Upper lobe of right lung (tissue), 1 donor: ENCODE measurements around the gene AIMP1. TPM values are rescaled to one million over a fixed set of nuclear protein-coding genes. Genes with fewer than 3 reads are reported as not detected.

ENCODE experiments used
- ATAC-seq: fragments of 200-7000 bp; cut with Tn5 transposase; one replicate; pipeline ENCODE4 v1.9.1; 2020; ENCODE audit warnings: mild to moderate bottlenecking, moderate library complexity
- DNase-seq: peaks from one replicate; pipeline ENCODE4 v3.0.0-alpha.2; 2020
- H3K27ac ChIP-seq: fragments of 200-600 bp; one replicate; pipeline ENCODE4 v1.8.0; 2022
- H3K27me3 ChIP-seq: fragments of 200-600 bp; one replicate; pipeline ENCODE4 v1.8.0; 2022; ENCODE audit warnings: mild to moderate bottlenecking
- H3K36me3 ChIP-seq: fragments of 200-600 bp; one replicate; pipeline ENCODE4 v1.8.0; 2022
- H3K4me1 ChIP-seq: fragments of 200-600 bp; one replicate; pipeline ENCODE4 v1.8.0; 2022
- H3K4me3 ChIP-seq: fragments of 200-600 bp; one replicate; pipeline ENCODE4 v1.8.0; 2022; ENCODE audit warnings: mild to moderate bottlenecking
- H3K9me3 ChIP-seq: fragments of 200-600 bp; one replicate; pipeline ENCODE4 v1.8.0; 2022
- intact Hi-C: fragments of 100-400 bp; cut with DNase I; formaldehyde crosslinking; loops from one replicate; pipeline ENCODE4 v1.11.0; 2022
- total RNA-seq: library from RNA; stranded (reverse); fragmentation: NEBNext Ultra II Directional; extraction: Animal tissue kit (Norgen Biotek cat#: 25700); gene quantifications from one replicate; pipeline ENCODE4 v1.2.1, GENCODE V29; 2021
- TF ChIP-seq, protein P1 (sequence below): fragments of 200-600 bp; IDR thresholded peaks from one replicate; pipeline ENCODE4 v1.8.0; 2022; ENCODE audit warnings: antibody characterized with exemption
- donor health status: DM: no; HTN: yes; CAD: no; lungs with severe emphysema.

AIMP1 gene
- total RNA-seq, 1 donor from 2014 or later = 42.9 TPM

DNA sequence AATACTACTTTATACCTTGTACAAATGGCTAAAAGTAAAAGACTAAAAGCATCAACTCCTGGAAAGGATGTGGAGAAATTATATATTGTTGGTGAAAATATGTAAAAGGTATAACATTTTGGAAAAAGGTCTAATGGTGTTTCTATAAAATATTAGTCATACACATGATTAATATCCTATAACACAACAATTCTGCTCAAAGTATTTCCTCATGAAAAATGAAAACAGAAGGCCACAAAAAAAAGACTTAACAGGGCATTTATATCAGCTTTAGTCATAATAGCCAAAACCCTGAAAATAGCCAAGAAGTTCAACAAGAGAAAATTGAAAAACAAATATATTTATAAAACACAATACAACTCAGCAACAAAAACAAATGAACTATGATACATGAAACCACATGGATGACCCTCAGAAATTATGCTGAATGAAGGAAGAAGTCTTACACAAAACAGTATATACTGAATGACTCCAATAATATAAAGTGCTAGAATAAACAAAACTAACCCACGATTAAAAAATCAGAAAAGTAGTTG, 39.1 kb upstream of the AIMP1 start:
- ATAC-seq (no peak), DNase-seq (no peak)
- intact Hi-C loops = no loop called here
- Histone ChIP-seq H3K27me3 (no peaks in the 10 kb centered on the region), H3K36me3 (no peaks in the 10 kb centered on the region), H3K4me1 (no peaks in the 10 kb centered on the region), H3K9me3 (no peaks in the 10 kb centered on the region), H3K4me3 (no peak overlapping the region), H3K27ac (no peak overlapping the region)
- TF ChIP-seq, protein P1, sequence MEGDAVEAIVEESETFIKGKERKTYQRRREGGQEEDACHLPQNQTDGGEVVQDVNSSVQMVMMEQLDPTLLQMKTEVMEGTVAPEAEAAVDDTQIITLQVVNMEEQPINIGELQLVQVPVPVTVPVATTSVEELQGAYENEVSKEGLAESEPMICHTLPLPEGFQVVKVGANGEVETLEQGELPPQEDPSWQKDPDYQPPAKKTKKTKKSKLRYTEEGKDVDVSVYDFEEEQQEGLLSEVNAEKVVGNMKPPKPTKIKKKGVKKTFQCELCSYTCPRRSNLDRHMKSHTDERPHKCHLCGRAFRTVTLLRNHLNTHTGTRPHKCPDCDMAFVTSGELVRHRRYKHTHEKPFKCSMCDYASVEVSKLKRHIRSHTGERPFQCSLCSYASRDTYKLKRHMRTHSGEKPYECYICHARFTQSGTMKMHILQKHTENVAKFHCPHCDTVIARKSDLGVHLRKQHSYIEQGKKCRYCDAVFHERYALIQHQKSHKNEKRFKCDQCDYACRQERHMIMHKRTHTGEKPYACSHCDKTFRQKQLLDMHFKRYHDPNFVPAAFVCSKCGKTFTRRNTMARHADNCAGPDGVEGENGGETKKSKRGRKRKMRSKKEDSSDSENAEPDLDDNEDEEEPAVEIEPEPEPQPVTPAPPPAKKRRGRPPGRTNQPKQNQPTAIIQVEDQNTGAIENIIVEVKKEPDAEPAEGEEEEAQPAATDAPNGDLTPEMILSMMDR = no peak

DNA sequence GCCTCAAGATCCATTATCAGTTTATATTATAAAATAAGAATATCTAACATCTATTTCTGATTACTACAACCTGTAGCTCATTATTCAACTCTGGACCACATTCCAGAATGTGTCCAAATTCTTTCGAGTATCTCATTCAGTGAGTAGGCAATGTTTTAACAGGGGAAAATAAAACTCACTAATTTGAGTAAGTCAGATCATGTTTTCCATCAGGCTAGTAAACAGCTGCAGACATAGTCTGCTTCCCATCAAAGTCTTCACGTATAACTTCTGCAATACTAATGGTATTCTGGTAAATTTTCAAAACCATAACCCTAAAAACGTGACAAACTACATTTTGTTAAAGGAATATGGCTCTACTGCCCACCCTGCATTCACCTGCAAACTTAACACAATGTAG, 32.1 kb upstream of the AIMP1 start:
- TF ChIP-seq, protein P1 = no peak
- no peak overlapping the region for H3K4me3 ChIP-seq
- no peaks in the 10 kb centered on the region for H3K9me3 ChIP-seq
- peaks cover 10% of the 10 kb centered on the region for H3K36me3 ChIP-seq
- H3K27me3 ChIP-seq = no peaks in the 10 kb centered on the region
- H3K4me1 ChIP-seq = no peaks in the 10 kb centered on the region
- DNase-seq = no peak
- intact Hi-C loops = no loop called here
- no peak for ATAC-seq
- H3K27ac ChIP-seq = no peak overlapping the region

DNA sequence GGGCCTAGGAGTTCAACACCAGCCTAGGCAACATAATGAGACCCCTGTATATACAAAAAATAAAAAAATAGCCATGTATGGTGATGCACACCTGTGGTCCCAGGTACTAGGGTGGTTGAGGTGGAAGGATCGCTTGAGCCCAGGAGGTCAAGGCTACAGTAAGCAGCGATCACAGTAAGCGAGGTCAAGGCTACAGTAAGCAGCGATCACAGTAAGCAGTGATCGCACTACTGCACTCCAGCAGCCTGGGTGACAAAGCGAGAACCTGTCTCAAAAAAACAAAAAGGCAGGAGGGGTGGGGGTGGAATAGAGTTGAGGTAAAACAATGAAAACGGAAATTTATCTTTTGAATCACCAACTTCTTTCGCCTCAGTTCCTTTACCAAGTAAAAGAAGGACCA, 29.7 kb upstream of the AIMP1 start:
- DNase-seq (no peak), ATAC-seq (no peak)
- TF ChIP-seq, protein P1 = no peak
- intact Hi-C loops = no loop called here
- Histone ChIP-seq H3K4me3 (no peak overlapping the region), H3K36me3 (peaks cover 10% of the 10 kb centered on the region), H3K27me3 (no peaks in the 10 kb centered on the region), H3K4me1 (no peaks in the 10 kb centered on the region), H3K9me3 (no peaks in the 10 kb centered on the region), H3K27ac (no peak overlapping the region)

DNA sequence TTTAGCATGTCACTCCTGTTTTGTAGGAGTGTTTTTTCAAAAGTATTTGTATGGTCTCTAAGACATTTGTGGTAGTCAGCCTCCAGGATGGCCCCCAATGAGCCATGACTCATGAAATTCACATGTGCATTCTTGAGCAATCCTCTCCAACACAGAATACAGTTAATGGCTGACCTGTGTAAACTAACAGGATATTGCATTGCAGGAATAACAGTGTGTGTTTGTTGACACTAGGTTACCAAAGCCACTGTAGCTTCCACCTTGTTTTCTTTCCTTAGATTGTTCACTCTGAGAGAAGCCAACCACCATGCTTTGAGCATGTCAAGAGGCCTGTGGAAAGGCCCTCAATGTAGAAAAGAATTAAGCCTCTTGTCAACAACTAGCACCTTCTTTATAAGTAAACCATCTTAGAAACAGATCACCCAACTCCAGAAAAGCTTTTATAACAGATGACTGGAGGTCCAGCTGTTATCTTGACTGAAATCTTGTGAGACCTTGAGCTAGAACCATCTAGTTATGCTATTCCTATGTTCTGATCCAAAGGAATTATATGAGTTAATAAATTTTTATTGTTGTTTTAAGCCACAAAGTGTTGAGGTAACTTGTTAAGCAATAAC, 28.9 kb upstream of the AIMP1 start:
- TF ChIP-seq, protein P1 = no peak
- Histone ChIP-seq H3K4me3 (no peak overlapping the region), H3K27me3 (no peaks in the 10 kb centered on the region), H3K9me3 (no peaks in the 10 kb centered on the region), H3K4me1 (no peaks in the 10 kb centered on the region), H3K27ac (no peak overlapping the region), H3K36me3 (peaks cover 11% of the 10 kb centered on the region)
- DNase-seq = no peak
- intact Hi-C loops = no loop called here
- ATAC-seq = peak; percentile 75

DNA sequence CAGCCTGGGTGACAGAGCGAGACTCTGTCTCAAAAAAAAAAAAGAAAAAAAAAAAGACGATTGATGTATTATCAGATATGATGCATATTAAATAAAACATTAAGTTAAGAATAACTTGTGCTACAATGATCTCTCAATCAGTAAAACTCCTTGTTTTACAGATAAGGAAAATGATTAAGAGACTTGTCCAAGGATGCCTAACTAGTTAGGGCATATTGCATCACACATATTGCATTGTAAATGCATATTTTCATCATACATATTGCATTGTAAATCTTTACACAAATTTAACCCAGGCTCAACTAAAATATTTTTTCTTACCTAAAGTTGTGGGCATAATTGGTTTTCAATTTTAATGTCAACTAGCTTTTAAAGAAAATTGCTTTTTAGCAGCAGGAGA, 26.6 kb upstream of the AIMP1 start:
- Histone ChIP-seq H3K27me3 (no peaks in the 10 kb centered on the region), H3K4me1 (no peaks in the 10 kb centered on the region), H3K27ac (no peak overlapping the region), H3K36me3 (peaks cover 32% of the 10 kb centered on the region), H3K4me3 (no peak overlapping the region), H3K9me3 (no peaks in the 10 kb centered on the region)
- ATAC-seq = no peak
- intact Hi-C loops = no loop called here
- TF ChIP-seq, protein P1 = no peak
- no peak for DNase-seq

DNA sequence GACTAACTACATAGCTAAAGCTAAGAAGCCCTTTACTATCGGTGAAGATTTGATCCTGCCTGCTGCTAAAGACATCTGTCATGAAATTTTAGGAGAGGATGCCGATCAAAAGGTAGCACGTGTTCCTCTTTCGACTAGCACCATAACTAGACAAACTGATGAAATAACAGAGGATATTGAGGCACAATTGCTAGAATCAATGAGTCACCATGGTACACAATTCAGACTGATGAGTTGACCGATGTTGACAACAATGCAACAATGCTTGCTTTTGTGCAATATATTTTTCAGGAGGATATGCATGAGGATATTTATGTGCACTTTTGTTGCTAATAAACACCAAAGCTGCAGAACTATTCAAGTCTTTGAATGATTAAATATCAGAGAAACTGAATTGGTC, 24.7 kb upstream of the AIMP1 start:
- Histone ChIP-seq H3K36me3 (peaks cover 40% of the 10 kb centered on the region), H3K4me3 (no peak overlapping the region), H3K27me3 (no peaks in the 10 kb centered on the region), H3K27ac (no peak overlapping the region), H3K9me3 (no peaks in the 10 kb centered on the region), H3K4me1 (no peaks in the 10 kb centered on the region)
- ATAC-seq = no peak
- DNase-seq = no peak
- TF ChIP-seq, protein P1 = no peak
- intact Hi-C loops = no loop called here
